ENCODE data around the gene PROP1. TPM values are rescaled to one million over a fixed set of nuclear protein-coding genes. Genes with fewer than 3 reads are reported as not detected.
"Not testable (repeated sequence)": the region's sequence is repeated elsewhere in the genome, so short reads cannot be mapped to it uniquely, and the experiment has no call there.

PROP1 gene
- polyA plus RNA-seq, 1 experiment = not detected

DNA sequence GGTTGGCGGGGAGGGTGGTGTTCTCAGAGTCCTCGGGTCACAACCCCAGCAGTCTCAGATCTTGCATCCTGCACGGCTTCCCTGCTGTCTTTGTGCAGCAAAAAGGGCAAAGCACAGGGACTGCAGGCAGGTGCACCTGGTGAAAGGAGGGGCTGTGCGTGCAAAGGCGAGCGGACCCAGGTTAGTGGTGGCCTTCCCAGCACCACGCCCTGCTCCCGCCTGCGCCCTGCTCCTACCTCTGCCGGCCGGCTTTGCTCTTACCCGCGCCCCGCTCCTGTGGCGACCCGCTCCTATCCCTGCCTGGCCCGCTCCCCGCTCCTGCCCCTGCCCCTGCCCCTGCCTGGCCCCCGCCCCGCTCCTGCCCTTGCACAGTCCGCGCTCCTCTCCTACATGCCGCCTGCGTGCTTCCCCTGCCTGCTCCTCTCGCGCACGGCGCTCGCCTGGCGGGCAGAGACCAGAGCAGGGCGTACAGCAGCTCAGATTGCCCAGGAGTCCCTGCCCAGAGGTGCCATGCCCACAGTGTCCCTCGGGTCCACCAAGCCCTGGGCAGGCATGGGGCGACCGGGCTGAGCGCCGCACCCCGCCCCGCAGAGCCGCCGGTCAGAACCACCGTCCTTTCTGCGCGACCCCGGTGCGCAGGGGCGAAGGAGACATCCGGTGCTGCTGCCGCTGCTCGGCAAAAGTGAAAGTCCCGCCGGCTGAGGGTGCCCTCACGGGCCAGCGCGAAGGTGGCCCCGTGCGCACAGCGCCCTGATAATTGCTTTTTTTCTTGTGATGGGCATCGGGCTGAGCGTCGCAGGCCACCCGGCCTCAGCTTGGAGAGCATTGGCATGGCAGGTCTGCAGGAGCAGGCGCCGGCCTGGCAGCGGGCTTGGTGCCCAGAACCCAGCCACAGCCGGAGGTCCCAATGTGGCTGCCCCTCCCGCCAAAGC, 52.0 kb downstream of the PROP1 start:
- DNase-seq (ENCODE audit: low read depth, low spot score); H3K27ac ChIP-seq (ENCODE audit: low read depth, low read length); POLR2A ChIA-PET; H3K27me3 ChIP-seq (ENCODE audit: control insufficient read depth, insufficient read depth, low read length); CTCF ChIA-PET; H3K9me3 ChIP-seq (ENCODE audit: control insufficient read depth, insufficient read depth, low read length): not testable (repeated sequence)
- peak overlapping the region; percentile 53 for H3K4me3 ChIP-seq (ENCODE audit: low read depth, low read length)

DNA sequence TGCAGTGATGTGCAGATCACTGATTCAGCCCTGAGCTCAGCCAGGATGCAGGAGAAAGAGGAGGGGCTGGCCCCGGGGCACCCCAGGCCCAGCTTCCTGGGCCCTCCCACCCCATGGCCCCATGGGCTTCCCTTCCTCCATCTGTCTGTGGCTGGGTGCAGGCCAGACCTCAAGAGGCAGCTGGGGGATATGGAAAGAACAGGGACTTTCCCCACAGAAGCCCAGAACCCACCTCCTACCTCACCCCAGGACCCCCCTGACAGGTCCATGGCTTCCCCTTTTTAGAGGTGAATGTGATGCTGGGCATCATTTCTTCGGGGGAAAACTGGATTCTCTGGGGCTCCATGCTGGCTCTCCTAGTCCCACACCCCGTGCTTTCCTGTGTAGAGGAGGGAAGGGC, 53.1 kb downstream of the PROP1 start:
- DNase-seq (ENCODE audit: low read depth, low spot score); H3K9me3 ChIP-seq (ENCODE audit: control insufficient read depth, insufficient read depth, low read length); H3K27me3 ChIP-seq (ENCODE audit: control insufficient read depth, insufficient read depth, low read length); H3K4me3 ChIP-seq (ENCODE audit: low read depth, low read length); CTCF ChIA-PET; H3K27ac ChIP-seq (ENCODE audit: low read depth, low read length); POLR2A ChIA-PET: not testable (repeated sequence)

Other genes with a start within 250 kb of the PROP1 start
- not detected in 2 replicates for gene FAM153A, start 213.3 kb downstream of the PROP1 start, polyA plus RNA-seq (2011; rRNA removed)
- 0.29 and 0.30 TPM in 2 replicates for gene N4BP3, start 117.3 kb upstream of the PROP1 start, polyA plus RNA-seq (2011; rRNA removed)
- 19.8 and 21.0 TPM in 2 replicates for gene RMND5B, start 134.8 kb upstream of the PROP1 start, polyA plus RNA-seq (2011; rRNA removed)
- 93.1 and 108 TPM in 2 replicates for gene NHP2, start 157.6 kb upstream of the PROP1 start, polyA plus RNA-seq (2011; rRNA removed)
- gene GMCL2, start 191.1 kb upstream of the PROP1 start, polyA plus RNA-seq (2011; rRNA removed) = not detected in 2 replicates
- 90.9 and 102 TPM in 2 replicates for gene HNRNPAB, start 208.3 kb upstream of the PROP1 start, polyA plus RNA-seq (2011; rRNA removed)
- 33.4 and 36.0 TPM in 2 replicates for gene PHYKPL, start 236.6 kb upstream of the PROP1 start, polyA plus RNA-seq (2011; rRNA removed)

Data from AG04450 (cell line).